SK-N-SH treated with all-trans-retinoic acid at 6 μM for 48 hours (cell line): ENCODE measurements around the gene UBQLN4.
"Not testable (repeated sequence)": the region's sequence is repeated elsewhere in the genome, so short reads cannot be mapped to it uniquely, and the experiment has no call there.

Source experiments
- ATAC-seq: fragments of 200-7000 bp; cut with Tn5 transposase; 3 replicates; pipeline ENCODE4 v1.9.1; 2020; ENCODE audit warnings: mild to moderate bottlenecking, moderate library complexity
- ARNTL ChIP-seq: fragments of 450-650 bp; formaldehyde crosslinking; IDR thresholded peaks from 2 replicates; pipeline ENCODE4 v1.5.0; 2020; ENCODE audit warnings: low read depth, mild to moderate bottlenecking, moderate library complexity, borderline replicate concordance
- BACH2 ChIP-seq: fragments of 250-450 bp; sonication (Bioruptor Pico); IDR thresholded peaks from 2 replicates; pipeline ENCODE4 v1.9.0; 2021; ENCODE audit warnings: mild to moderate bottlenecking, borderline replicate concordance
- CSDC2 ChIP-seq: fragments of 250-450 bp; sonication (Bioruptor Pico); IDR thresholded peaks from 2 replicates; pipeline ENCODE4 v1.5.0; 2020; ENCODE audit warnings: mild to moderate bottlenecking, moderate library complexity
- ESRRG ChIP-seq: fragments of 250-450 bp; sonication (Bioruptor Pico); IDR thresholded peaks from 2 replicates; pipeline ENCODE4 v1.6.1; 2021; ENCODE audit warnings: mild to moderate bottlenecking
- GLIS3 ChIP-seq: fragments of 250-450 bp; sonication (Bioruptor Pico); IDR thresholded peaks from 2 replicates; pipeline ENCODE4 v1.5.0; 2020; ENCODE audit warnings: mild to moderate bottlenecking, moderate library complexity
- ISL1 ChIP-seq: fragments of 250-450 bp; sonication (Bioruptor Pico); IDR thresholded peaks from 2 replicates; pipeline ENCODE4 v2.1.2; 2022; ENCODE audit warnings: mild to moderate bottlenecking, moderate library complexity
- OSR1 ChIP-seq: fragments of 250-450 bp; sonication (Bioruptor Pico); IDR thresholded peaks from 2 replicates; pipeline ENCODE4 v1.8.0; 2022; ENCODE audit warnings: moderate library complexity, mild to moderate bottlenecking, inconsistent platforms
- PPARA ChIP-seq: fragments of 250-450 bp; sonication (Bioruptor Pico); IDR thresholded peaks from 2 replicates; pipeline ENCODE4 v1.5.0; 2020; ENCODE audit warnings: mild to moderate bottlenecking, borderline replicate concordance
- RARB ChIP-seq: fragments of 250-450 bp; sonication (Bioruptor Pico); IDR thresholded peaks from 2 replicates; pipeline ENCODE4 v1.8.0; 2021; ENCODE audit warnings: mild to moderate bottlenecking, moderate library complexity
- SNAI2 ChIP-seq: fragments of 250-450 bp; sonication (Bioruptor Pico); IDR thresholded peaks from 2 replicates; pipeline ENCODE4 v1.5.0; 2020; ENCODE audit warnings: mild to moderate bottlenecking, moderate library complexity
- TCF4 ChIP-seq: fragments of 250-450 bp; sonication (Bioruptor Pico); IDR thresholded peaks from 2 replicates; pipeline ENCODE4 v1.8.0; 2021; ENCODE audit warnings: mild to moderate bottlenecking, moderate library complexity, borderline replicate concordance
- TOX ChIP-seq: fragments of 250-450 bp; sonication (Bioruptor Pico); IDR thresholded peaks from 2 replicates; pipeline ENCODE4 v1.8.0; 2021; ENCODE audit warnings: mild to moderate bottlenecking, moderate library complexity, borderline replicate concordance
- ZFP3 ChIP-seq: fragments of 250-450 bp; sonication (Bioruptor Pico); IDR thresholded peaks from 2 replicates; pipeline ENCODE4 v1.5.0; 2020; ENCODE audit warnings: mild to moderate bottlenecking, moderate library complexity
- ZNF565 ChIP-seq: fragments of 450-650 bp; formaldehyde crosslinking; conservative IDR thresholded peaks from 2 replicates; pipeline ENCODE4 v1.5.0; 2020; ENCODE audit warnings: low read depth, mild to moderate bottlenecking, moderate library complexity
- ZNF70 ChIP-seq: fragments of 450-650 bp; formaldehyde crosslinking; IDR thresholded peaks from 2 replicates; pipeline ENCODE4 v1.5.0; 2020; ENCODE audit warnings: mild to moderate bottlenecking, moderate library complexity
- ZNF8 ChIP-seq: fragments of 450-650 bp; formaldehyde crosslinking; IDR thresholded peaks from 2 replicates; pipeline ENCODE4 v1.5.0; 2020; ENCODE audit warnings: mild to moderate bottlenecking, moderate library complexity
- TF ChIP-seq, protein P1 (sequence below): fragments of 250-450 bp; sonication (Bioruptor Pico); IDR thresholded peaks from 2 replicates; pipeline ENCODE4 v1.5.1; 2020; ENCODE audit warnings: low read depth, mild to moderate bottlenecking, moderate library complexity
- TF ChIP-seq, protein P2 (sequence below): fragments of 250-450 bp; sonication (Bioruptor Pico); IDR thresholded peaks from 2 replicates; pipeline ENCODE4 v1.8.0; 2021; ENCODE audit warnings: low read depth, mild to moderate bottlenecking, moderate library complexity, borderline replicate concordance
- TF ChIP-seq, protein P3 (sequence below): fragments of 250-450 bp; sonication (Bioruptor Pico); IDR thresholded peaks from 2 replicates; pipeline ENCODE4 v1.5.1; 2021; ENCODE audit warnings: mild to moderate bottlenecking, moderate library complexity
- TF ChIP-seq, protein P4 (sequence below): fragments of 250-450 bp; sonication (Bioruptor Pico); IDR thresholded peaks from 2 replicates; pipeline ENCODE4 v1.8.0; 2020; ENCODE audit warnings: mild to moderate bottlenecking, moderate library complexity, borderline replicate concordance

The UBQLN4 gene

DNA sequence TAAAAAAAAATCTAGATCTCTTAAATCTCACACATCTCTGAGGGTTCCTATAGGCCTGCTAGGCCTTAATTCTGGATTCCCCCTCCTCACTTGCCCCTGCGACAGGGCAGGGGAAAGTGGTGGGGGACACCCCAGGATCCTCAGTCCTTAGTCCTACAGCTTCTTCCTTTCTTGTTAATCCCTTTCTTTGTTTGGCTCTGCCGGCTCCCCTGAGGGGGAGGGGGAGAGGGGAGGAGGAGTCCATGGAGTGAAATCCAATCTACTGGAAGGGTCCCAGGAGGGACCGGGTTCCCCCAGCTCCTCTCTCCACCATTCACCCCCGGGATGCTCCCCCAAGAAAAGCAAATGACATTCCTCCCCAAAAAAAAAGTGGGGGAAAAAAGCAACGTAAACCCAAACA lies 20.1 kb upstream of the UBQLN4 start (continued):
- no peak for TF ChIP-seq TOX (CRISPR knock-in tag)
- TF ChIP-seq, protein P1, sequence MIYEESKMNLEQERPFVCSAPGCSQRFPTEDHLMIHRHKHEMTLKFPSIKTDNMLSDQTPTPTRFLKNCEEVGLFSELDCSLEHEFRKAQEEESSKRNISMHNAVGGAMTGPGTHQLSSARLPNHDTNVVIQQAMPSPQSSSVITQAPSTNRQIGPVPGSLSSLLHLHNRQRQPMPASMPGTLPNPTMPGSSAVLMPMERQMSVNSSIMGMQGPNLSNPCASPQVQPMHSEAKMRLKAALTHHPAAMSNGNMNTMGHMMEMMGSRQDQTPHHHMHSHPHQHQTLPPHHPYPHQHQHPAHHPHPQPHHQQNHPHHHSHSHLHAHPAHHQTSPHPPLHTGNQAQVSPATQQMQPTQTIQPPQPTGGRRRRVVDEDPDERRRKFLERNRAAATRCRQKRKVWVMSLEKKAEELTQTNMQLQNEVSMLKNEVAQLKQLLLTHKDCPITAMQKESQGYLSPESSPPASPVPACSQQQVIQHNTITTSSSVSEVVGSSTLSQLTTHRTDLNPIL (CRISPR knock-in tag), result no peak

DNA sequence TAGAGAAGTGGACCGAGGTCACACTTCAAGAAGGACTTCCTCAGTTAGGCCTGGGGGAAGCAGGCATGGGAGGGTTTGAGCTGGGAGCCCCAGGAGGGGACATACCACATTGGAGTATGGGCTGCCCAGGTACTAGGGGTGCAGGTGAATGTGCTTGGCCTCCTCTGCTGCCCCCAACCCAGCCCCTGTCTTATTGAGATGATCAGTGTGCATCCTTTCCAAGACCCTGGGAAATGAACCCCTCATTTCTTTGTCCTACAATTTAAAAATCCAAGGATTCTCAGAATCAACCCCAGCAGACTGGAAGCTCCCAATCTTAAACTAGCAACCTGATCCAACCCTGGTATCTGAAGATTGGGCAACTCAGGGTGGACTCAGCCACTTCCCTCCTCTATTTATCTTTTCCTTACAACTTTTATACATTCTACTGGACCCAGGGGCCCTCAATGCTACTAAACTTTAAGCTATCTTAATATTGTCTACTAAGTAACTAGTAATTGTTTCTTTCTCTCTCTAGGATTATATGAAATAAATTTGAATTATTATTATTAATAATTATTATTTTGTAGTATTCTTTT lies 19.6 kb upstream of the UBQLN4 start:
- ATAC-seq, result no peak
- TF ChIP-seq, protein P2, sequence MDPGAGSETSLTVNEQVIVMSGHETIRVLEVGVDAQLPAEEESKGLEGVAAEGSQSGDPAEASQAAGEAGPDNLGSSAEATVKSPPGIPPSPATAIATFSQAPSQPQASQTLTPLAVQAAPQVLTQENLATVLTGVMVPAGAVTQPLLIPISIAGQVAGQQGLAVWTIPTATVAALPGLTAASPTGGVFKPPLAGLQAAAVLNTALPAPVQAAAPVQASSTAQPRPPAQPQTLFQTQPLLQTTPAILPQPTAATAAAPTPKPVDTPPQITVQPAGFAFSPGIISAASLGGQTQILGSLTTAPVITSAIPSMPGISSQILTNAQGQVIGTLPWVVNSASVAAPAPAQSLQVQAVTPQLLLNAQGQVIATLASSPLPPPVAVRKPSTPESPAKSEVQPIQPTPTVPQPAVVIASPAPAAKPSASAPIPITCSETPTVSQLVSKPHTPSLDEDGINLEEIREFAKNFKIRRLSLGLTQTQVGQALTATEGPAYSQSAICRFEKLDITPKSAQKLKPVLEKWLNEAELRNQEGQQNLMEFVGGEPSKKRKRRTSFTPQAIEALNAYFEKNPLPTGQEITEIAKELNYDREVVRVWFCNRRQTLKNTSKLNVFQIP (CRISPR knock-in tag), result no peak
- no peak for TF ChIP-seq OSR1 (CRISPR knock-in tag)
- TF ChIP-seq ZNF70 (CRISPR knock-in tag), result no peak
- no peak for TF ChIP-seq RARB (CRISPR knock-in tag)
- no peak for TF ChIP-seq ZNF565 (CRISPR knock-in tag)
- no peak for TF ChIP-seq GLIS3
- no peak for TF ChIP-seq BACH2 (CRISPR knock-in tag)
- TF ChIP-seq ESRRG (CRISPR knock-in tag), result no peak

DNA sequence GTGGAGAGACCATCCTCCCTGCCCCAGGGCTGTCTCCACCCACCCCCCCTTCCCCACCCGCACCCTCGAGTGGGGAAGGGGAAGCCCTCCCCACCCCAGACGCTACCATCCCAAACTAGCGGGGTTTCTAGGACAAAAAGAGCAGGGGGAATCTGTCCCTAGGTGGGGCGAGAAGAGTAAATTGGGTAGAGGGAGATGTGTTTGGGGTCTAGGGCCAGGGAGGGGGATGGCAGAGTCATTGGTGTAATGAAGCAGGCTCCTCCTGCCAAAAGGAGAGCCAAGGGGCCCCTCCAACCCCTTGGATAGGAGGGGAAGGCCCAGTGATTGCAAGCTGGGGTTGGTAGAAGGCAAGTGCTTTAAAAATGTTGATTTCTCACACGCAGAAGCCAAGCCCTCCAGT lies 18.7 kb upstream of the UBQLN4 start:
- no peak for ATAC-seq
- TF ChIP-seq ZFP3 (CRISPR knock-in tag), result no peak
- no peak for TF ChIP-seq SNAI2 (CRISPR knock-in tag)
- no peak for TF ChIP-seq TCF4 (CRISPR knock-in tag)
- TF ChIP-seq BACH2 (CRISPR knock-in tag), result no peak
- TF ChIP-seq ESRRG (CRISPR knock-in tag), result no peak
- no peak for TF ChIP-seq ISL1
- no peak for TF ChIP-seq ZNF8 (CRISPR knock-in tag)
- TF ChIP-seq PPARA (CRISPR knock-in tag), result no peak
- TF ChIP-seq, protein P3, sequence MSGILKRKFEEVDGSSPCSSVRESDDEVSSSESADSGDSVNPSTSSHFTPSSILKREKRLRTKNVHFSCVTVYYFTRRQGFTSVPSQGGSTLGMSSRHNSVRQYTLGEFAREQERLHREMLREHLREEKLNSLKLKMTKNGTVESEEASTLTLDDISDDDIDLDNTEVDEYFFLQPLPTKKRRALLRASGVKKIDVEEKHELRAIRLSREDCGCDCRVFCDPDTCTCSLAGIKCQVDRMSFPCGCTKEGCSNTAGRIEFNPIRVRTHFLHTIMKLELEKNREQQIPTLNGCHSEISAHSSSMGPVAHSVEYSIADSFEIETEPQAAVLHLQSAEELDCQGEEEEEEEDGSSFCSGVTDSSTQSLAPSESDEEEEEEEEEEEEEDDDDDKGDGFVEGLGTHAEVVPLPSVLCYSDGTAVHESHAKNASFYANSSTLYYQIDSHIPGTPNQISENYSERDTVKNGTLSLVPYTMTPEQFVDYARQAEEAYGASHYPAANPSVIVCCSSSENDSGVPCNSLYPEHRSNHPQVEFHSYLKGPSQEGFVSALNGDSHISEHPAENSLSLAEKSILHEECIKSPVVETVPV (CRISPR knock-in tag), result no peak
- TF ChIP-seq, protein P2 (CRISPR knock-in tag), result no peak
- TF ChIP-seq OSR1 (CRISPR knock-in tag), result no peak
- no peak for TF ChIP-seq ARNTL (CRISPR knock-in tag)
- TF ChIP-seq, protein P1 (CRISPR knock-in tag), result no peak

DNA sequence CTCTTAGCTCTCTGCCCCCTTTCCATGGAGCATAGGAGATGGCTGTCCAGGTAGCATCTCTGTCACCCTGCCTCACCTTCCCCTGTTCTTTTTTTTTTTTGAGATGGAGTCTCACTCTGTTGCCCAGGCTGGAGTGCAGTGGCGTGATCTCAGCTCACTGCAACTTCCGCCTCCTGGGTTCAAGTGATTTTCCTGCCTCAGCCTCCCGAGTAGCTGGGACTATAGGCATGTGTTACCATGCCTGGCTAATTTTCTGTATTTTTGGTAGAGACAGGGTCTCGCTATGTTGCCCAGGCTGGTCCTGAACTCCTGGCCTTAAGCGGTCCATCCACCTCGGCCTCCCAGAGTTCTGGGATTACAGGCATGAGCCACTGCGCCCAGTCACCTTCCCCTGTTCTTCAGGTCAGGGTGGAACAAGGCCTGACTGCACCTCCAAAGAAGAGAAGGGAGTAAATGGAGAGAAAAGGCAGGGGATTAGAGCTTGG lies 17.8 kb upstream of the UBQLN4 start:
- not testable (repeated sequence) for ATAC-seq

DNA sequence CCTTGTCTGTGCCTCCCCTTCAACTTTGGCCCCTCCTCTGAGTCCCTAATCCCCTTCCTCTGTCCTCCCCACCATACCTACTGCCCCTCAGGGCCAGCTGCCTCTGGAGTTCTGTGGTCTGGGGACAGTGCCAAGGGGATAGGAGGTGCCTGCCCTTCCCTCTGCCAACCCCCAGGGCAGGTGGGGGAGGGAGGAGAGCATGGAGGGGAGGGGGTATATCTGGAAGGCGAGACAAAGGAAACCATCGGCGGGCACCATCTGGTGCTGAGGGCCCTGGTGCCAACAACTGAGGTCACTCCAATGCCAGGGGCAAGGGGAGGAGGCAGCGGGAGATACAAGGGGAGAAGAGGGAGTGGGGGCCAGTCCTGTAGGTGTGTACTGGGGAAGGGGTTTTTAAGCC lies 16.9 kb upstream of the UBQLN4 start:
- peak; percentile 4; the same call in 1 of the 3 replicates for ATAC-seq
- TF ChIP-seq, protein P4, sequence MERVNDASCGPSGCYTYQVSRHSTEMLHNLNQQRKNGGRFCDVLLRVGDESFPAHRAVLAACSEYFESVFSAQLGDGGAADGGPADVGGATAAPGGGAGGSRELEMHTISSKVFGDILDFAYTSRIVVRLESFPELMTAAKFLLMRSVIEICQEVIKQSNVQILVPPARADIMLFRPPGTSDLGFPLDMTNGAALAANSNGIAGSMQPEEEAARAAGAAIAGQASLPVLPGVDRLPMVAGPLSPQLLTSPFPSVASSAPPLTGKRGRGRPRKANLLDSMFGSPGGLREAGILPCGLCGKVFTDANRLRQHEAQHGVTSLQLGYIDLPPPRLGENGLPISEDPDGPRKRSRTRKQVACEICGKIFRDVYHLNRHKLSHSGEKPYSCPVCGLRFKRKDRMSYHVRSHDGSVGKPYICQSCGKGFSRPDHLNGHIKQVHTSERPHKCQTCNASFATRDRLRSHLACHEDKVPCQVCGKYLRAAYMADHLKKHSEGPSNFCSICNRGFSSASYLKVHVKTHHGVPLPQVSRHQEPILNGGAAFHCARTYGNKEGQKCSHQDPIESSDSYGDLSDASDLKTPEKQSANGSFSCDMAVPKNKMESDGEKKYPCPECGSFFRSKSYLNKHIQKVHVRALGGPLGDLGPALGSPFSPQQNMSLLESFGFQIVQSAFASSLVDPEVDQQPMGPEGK (CRISPR knock-in tag), result no peak
- TF ChIP-seq CSDC2 (CRISPR knock-in tag) (no peak), GLIS3 (no peak), TOX (CRISPR knock-in tag) (no peak), SNAI2 (CRISPR knock-in tag) (no peak)
